Stimulated activated naive CD8-positive, alpha-beta T cell treated with anti-CD3 and anti-CD28 coated beads, Interleukin-15, Interleukin-2, amounts not matched to agents 100 U/mL and 50 U/mL, for 24 hours (primary cell): ENCODE data around the gene ATP11A.
"Not testable (repeated sequence)": the region's sequence is repeated elsewhere in the genome, so short reads cannot be mapped to it uniquely, and the experiment has no call there.

ENCODE experiments used
- ATAC-seq: fragments of 150-1000 bp; cut with Tn5 transposase; one replicate; pipeline ENCODE4 v1.10.0; 2021
- DNase-seq: peaks from one replicate; pipeline ENCODE4 v3.0.0; 2021

Gene ATP11A

GRCh38 chr13:112800057-112800456, 110.2 kb downstream of the ATP11A start:
- no peak for ATAC-seq

DNA sequence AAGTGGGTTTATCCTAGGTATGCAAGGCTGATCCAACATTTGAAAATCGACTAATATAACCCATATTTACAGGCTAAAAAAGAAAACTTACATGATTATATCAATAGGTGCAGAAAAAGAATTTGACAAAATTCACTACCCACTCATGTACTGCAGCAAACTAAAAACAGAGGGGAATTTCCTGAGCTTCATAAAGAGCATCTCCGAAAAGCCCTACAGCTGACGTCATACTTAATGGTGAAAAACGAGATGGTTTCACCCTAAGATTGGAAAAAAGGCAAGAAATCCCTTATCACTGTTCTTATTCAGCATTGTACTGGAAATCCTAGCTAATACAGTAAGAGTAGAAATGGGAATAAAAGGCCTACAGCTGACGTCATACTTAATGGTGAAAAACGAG, 111.0 kb downstream of the ATP11A start:
- not testable (repeated sequence) for ATAC-seq

More at GRCh38 chr13:112800057-112800456, 110.2 kb downstream of the ATP11A start:
- DNase-seq: no peak

DNA sequence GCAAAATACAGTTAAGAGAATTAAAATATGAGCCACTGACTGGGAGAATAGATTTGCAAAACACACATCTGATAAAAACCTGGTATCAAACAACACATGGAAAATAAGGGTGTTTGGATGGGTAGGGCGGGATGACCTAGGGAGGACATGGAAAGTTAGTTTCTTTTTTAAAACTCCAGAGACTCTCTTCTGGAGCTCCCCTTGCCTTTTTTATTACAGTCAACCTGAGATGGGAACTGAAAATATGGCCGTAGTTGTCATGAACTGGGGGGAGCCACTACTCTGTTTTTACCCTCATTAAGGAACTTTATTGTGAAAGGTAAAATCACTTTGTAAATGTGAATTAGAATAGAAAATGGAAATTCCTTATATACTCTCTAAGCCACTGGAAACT, 113.0 kb downstream of the ATP11A start:
- DNase-seq: no peak
- no peak for ATAC-seq

More for the DNA sequence above, 111.0 kb downstream of the ATP11A start:
- not testable (repeated sequence) for DNase-seq

DNA sequence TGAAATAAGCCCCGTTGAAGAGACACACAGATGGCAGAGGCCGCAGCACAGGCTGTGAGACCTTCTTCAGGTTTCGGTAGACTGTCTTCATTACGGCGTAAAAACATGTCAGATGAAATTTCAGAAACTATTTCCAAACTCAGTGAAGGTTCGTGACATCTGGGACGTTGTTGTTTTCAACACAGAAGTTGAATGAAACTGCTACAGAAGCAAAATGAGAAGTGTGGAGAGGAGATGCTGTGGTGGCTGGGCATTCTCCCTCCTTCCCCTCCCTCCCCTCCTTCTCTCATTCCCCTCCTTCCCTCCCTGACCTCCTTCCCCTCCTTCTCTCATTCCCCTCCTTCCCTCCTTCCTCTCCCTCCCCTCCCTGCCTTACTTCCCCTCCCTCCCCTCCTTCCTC, 113.6 kb downstream of the ATP11A start:
- DNase-seq: no peak
- no peak for ATAC-seq

DNA sequence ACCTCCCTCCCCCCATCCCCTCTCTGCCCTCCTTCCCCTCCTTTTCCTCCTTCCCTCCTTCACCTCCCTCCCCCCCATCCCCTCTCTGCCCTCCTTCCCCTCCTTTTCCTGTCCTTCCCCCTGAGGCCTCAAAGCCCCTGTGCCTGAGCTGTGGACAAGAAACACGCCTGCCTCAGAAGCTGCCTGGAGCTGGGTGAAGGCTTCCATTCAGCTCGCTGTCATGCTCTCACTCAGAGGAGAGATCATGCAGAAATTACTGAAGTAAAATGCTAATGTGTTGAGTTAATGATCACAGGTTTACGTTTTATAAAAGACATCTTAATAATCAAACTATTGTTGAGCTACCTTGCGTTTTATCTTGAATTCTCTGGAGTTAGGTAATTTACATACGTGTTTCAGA, 114.5 kb downstream of the ATP11A start:
- ATAC-seq (no peak), DNase-seq (no peak)

DNA sequence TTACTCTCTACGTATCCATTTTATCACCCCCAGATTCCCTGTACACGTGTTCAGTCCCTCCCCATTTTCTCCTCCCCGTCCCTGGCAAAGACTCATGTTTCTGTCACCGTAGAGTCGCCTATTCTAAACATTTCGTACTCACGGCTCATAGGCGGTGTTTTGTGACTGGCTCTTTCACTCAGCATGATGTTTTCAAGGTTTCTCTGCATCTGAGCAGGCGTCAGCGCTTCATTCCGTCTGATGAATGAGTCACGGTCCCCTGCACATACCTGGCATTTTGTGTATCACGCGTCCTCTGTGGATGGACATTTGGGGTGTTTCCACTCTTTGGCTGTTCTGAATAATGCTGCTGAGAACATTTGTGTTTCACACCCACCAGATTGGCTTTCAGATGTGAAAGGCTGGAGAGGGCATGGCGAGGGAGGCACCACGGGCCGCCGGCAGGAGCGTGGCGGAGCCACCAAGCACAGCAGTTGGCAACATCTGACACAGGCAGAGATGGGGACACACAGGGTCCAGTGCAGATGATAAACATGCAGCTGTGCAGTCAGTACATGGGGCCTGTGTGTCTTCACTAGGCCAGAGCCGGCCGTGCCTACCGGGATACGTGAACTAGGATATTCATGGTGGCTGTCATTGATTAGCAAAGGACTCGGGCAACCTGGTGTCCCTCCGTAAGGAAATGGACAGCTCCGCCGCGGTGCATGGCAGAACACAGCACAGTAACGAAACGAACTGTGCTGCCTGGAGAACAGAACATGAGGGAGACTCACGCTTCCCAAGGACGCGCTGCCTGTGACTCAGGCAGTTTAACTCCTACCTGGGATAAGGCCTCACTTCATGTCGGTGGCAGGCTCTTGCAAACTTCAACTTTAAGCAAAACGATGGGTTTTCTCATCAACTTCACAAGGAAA, 117.2 kb downstream of the ATP11A start:
- ATAC-seq: no peak
- no peak for DNase-seq

- DNase-seq (no peak), ATAC-seq (peak; percentile 46)
Measured at GRCh38 chr13:112807653-112808376, 118.0 kb downstream of the ATP11A start.

GRCh38 chr13:112808377-112809140, 118.7 kb downstream of the ATP11A start:
- DNase-seq (no peak), ATAC-seq (no peak)

- DNase-seq: no peak
- no peak for ATAC-seq
Measured at GRCh38 chr13:112809332-112810315, 119.8 kb downstream of the ATP11A start.

- ATAC-seq (no peak), DNase-seq (no peak)
Measured at GRCh38 chr13:112810608-112811007, 120.8 kb downstream of the ATP11A start.

GRCh38 chr13:112812306-112813055, 122.6 kb downstream of the ATP11A start:
- ATAC-seq: no peak
- DNase-seq: no peak

DNA sequence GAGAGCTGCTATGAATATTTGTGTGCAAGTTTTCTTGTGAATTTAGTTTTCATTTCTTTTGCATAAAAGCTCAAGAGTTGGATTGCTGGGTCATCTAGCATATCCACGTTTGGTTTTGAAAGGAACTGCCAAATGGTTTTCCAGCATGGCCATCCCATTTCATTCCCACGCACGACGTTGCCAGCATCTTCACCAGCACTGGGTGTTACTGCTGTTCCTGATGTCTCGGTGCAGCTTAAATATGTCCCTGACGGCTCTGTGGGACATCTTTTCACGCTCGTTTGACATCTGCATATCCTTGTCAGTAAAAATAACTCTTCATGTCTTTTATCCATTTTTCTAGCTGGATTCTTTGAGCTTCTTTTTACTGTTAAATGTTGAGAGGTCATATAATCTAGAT, 123.7 kb downstream of the ATP11A start:
- ATAC-seq: no peak
- DNase-seq: no peak

DNA sequence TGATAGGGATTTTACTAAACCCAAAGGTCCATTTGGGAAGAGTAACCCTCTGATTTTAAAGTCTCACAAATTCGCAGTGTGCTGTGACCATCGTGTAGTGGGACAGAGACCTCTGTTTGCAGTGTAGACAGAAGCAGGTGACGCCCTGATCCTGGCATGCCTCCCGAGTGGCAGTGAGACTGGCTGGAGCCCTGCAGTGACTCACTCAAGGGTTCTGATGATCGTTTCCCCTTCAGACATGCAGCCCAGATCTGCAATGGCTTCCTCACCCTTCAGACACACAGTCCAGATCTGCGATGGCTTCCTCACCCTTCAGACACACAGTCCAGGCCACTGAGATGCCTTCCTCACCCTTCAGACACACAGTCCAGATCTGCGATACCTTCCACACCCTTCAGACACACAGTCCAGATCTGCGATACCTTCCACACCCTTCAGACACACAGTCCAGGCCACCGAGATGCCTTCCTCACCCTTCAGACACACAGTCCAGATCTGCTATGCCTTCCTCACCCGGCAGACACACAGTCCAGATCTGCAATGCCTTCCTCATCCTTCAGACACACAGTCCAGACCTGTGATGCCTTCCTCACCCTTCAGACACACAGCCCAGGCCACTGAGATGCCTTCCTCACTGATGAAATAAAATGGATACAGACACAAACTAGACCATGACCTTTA, 125.2 kb downstream of the ATP11A start:
- ATAC-seq: no peak
- DNase-seq: no peak

- ATAC-seq (no peak), DNase-seq (no peak)
Measured at GRCh38 chr13:112815871-112816270, 126.0 kb downstream of the ATP11A start.

- no peak for ATAC-seq
Measured at GRCh38 chr13:112818040-112818697, 128.3 kb downstream of the ATP11A start.

DNA sequence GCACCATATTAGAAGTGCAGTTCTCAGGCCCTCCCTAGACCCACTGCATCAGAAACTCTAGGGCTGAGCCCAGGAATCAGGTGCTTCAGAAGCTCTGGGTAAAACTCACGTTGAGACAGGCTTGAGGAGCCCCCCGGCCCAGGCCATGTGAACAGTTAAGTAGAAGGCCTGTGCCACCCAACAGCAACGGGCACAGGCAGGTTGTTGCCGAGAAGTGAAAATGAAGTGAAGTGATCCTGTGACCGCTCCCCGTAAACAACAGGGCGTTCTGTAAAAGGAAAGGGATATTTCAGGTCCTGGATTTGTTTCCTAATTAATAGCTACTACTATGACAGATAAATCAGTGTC, 128.8 kb downstream of the ATP11A start:
- no peak for DNase-seq
- ATAC-seq: no peak

More at GRCh38 chr13:112818040-112818697, 128.3 kb downstream of the ATP11A start:
- DNase-seq: no peak

GRCh38 chr13:112819111-112819510, 129.3 kb downstream of the ATP11A start:
- DNase-seq (no peak), ATAC-seq (no peak)

DNA sequence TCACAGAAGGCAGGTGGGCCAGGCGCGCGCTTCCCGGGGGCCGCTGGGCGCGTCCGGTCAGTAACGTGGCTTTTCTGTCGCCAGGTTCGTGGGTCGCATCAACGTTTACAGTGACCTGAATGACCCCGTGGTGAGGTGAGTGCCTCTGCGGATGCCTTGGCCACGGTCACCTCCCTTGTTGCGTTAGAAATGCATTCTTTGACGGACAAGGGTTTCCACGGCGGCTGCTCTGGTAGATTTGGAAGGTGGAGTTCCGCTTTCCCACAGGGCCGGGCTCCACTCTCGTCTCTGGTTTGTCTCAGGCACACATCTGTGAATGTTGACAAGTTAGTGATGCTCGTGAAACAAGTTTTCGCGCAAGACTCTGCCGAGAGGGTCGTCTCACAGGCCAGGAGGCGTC, 130.0 kb downstream of the ATP11A start:
- ATAC-seq (no peak), DNase-seq (no peak)

DNA sequence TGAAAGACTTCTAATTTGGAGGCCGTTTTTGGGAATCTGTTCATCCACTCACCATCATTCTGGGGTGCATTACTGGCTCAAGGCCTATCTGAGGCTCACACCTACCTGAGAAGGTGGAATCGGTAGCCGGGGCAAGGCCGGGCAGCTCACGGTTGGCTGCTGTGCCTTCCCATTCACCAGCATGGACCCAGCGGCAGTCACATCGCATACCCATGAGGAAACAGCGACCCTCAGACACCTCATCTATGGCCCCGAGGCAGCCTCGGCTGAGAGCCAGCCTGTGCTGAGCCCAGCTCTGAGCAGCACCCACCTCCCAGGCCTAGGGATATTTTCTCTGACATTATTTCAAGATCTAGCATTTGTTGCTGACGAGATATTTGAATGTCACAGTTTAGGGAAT, 130.5 kb downstream of the ATP11A start:
- DNase-seq (no peak), ATAC-seq (no peak)
